Left cardiac atrium (tissue), 4 donors: ENCODE results near the gene EMX1. TPM values are rescaled to one million over a fixed set of nuclear protein-coding genes. Genes with fewer than 3 reads are reported as not detected.

Experiments
- ATAC-seq, 2 donors: fragments of 200-7000 bp; cut with Tn5 transposase; one replicate each; pipeline ENCODE4 v1.9.1; 2020; ENCODE audit warnings: mild to moderate bottlenecking in 2 of 2, moderate library complexity in 2 of 2
- DNase-seq: peaks from one replicate; pipeline ENCODE4 v3.0.0-alpha.2; 2020
- intact Hi-C, 2 donors: fragments of 100-400 bp; cut with DNase I; formaldehyde crosslinking; loops; one replicate each; pipeline versions ENCODE4 v1.14.1 to v1.15.1; 2022 to 2023
- long read RNA-seq: library from polyadenylated mRNA; unstranded; transcript quantifications from one replicate; pipeline ENCODE4 v2.0.0, GENCODE V29; 2021
- total RNA-seq, 2 donors: library from RNA; stranded (reverse); fragmentation: NEBNext Ultra II Directional; extraction: Animal tissue kit (Norgen Biotek cat#: 25700); gene quantifications; one replicate each; pipeline ENCODE4 v1.2.1, GENCODE V29; 2021
- donor health status: DM: no; HTN: yes; CAD: no.
- donor health status: DM: no; HTN: yes; CAD: no; lungs with severe emphysema.
- donor health status: DM: yes; HTN: yes; CAD: no.
- donor health status: Dilated cardiomyopathy.

EMX1 gene
- not detected for total RNA-seq
- long read RNA-seq, result 0 reads

- intact Hi-C loops, result no loop called here
- ATAC-seq, result peak; percentile 56 to 66
- no peak for DNase-seq
Measured at GRCh38 chr2:72917138-72917876, at the start of gene EMX1. Gene EMX1, plus strand, starts transcription at chr2:72917519. Its CDS starts 334 bp downstream, at chr2:72917853.

- no peak for ATAC-seq
- DNase-seq, result no peak
- intact Hi-C loops, result no loop called here
Measured at GRCh38 chr2:72871060-72871459, 46.3 kb upstream of the EMX1 start.

- no peak for ATAC-seq
- intact Hi-C loops, result no loop called here
- DNase-seq, result no peak
Measured at GRCh38 chr2:72871880-72872279, 45.4 kb upstream of the EMX1 start.

- intact Hi-C loops, result no loop called here
- DNase-seq (no peak), ATAC-seq (no peak)
Measured at GRCh38 chr2:72883356-72883962, 33.9 kb upstream of the EMX1 start.

GRCh38 chr2:72886505-72887031 lies 30.8 kb upstream of the EMX1 start:
- DNase-seq (no peak), ATAC-seq (no peak)
- intact Hi-C loops, result no loop called here

- ATAC-seq (peak; percentile 90 to 97), DNase-seq (peak; percentile 82)
- intact Hi-C loops, result no loop called here
Measured at GRCh38 chr2:72887032-72887739, 30.1 kb upstream of the EMX1 start, which contains the start of gene SPR. Gene SPR, plus strand, starts transcription at chr2:72887408. Its CDS starts 25 bp downstream, at chr2:72887433.

- intact Hi-C loops, result no loop called here
- ATAC-seq (peak; percentile 82 to 84), DNase-seq (peak; percentile 92)
Measured at GRCh38 chr2:72887740-72888437, 29.4 kb upstream of the EMX1 start.

- no peak for DNase-seq
- no peak for ATAC-seq
- intact Hi-C loops, result no loop called here
Measured at GRCh38 chr2:72888438-72889202, 28.7 kb upstream of the EMX1 start.

GRCh38 chr2:72889991-72890390 lies 27.3 kb upstream of the EMX1 start:
- DNase-seq (no peak), ATAC-seq (no peak)
- intact Hi-C loops, result loop anchor here (5.0 to 10.0 kb wide), 5 partner anchors 75 to 267 kb away; partner anchors contain the start of gene SFXN5 (in 1 of the 2)

GRCh38 chr2:72891091-72891818 lies 26.1 kb upstream of the EMX1 start:
- no peak for DNase-seq
- ATAC-seq, result no peak
- intact Hi-C loops, result loop anchor here (5.0 to 10.0 kb wide), 5 partner anchors 74 to 266 kb away; partner anchors contain the start of gene SFXN5 (in 1 of the 2)

- ATAC-seq, result peak; percentile 80 to 81
- peak; percentile 73 for DNase-seq
- intact Hi-C loops, result loop anchor here (2.0 to 10.0 kb wide), 6 partner anchors 72 to 270 kb away; partner anchors contain the start of gene SFXN5 (in 1 of the 2)
Measured at GRCh38 chr2:72892506-72893173, 24.7 kb upstream of the EMX1 start.

- intact Hi-C loops, result loop anchor here (2.0 to 10.0 kb wide), 6 partner anchors 71 to 269 kb away; partner anchors contain the start of gene SFXN5 (in 1 of the 2)
- peak; percentile 67 to 79 for ATAC-seq
- DNase-seq, result peak; percentile 55
Measured at GRCh38 chr2:72893594-72894319, 23.6 kb upstream of the EMX1 start.

- DNase-seq, result no peak
Measured at GRCh38 chr2:72894514-72894913, 22.8 kb upstream of the EMX1 start.

GRCh38 chr2:72895154-72895553 lies 22.2 kb upstream of the EMX1 start:
- intact Hi-C loops, result loop anchor here (5.0 to 10.0 kb wide), 4 partner anchors 70 to 282 kb away; partner anchors contain the start of gene SFXN5 (in 1 of the 2)
- DNase-seq, result no peak
- no peak for ATAC-seq

More at GRCh38 chr2:72894514-72894913, 22.8 kb upstream of the EMX1 start:
- no peak for ATAC-seq
- intact Hi-C loops, result loop anchor here (5.0 to 10.0 kb wide), 5 partner anchors 70 to 263 kb away; partner anchors contain the start of gene SFXN5 (in 1 of the 2)

GRCh38 chr2:72895759-72896281 lies 21.5 kb upstream of the EMX1 start:
- peak; percentile 28 to 46 for ATAC-seq
- peak; percentile 61 for DNase-seq
- intact Hi-C loops, result loop anchor here (5.0 to 10.0 kb wide), 4 partner anchors 69 to 281 kb away; partner anchors contain the start of gene SFXN5 (in 1 of the 2)
